WTC11 (cell line): ENCODE results near the gene LDLRAD4. TPM values are rescaled to one million over a fixed set of nuclear protein-coding genes. Genes with fewer than 3 reads are reported as not detected.

Source experiments
- ATAC-seq: fragments of 200-7000 bp; cut with Tn5 transposase; 2 replicates; pipeline ENCODE4 v1.10.0; 2021; ENCODE audit warnings: mild to moderate bottlenecking, moderate library complexity
- CTCF ChIA-PET: fragments of 300-600 bp; sonication (Branson Sonifier 250); formaldehyde crosslinking; loops from one replicate; lab custom pipeline; 2021; ENCODE audit warnings: antibody characterized with exemption; lab: Charles Lee
- POLR2A ChIA-PET: fragments of 350-600 bp; sonication (Branson Sonifier 250); formaldehyde crosslinking; loops from one replicate; lab custom pipeline; 2021; ENCODE audit warnings: antibody characterized with exemption; lab: Charles Lee
- DNase-seq: peaks from one replicate; pipeline ENCODE4 v3.0.0; 2021; ENCODE audit warnings: low spot score
- H3K27ac Mint-ChIP-seq: 2 replicates; pipeline ENCODE4 v1.8.0; 2021; ENCODE audit warnings: mixed read lengths
- H3K27me3 Mint-ChIP-seq: 2 replicates; pipeline ENCODE4 v1.8.0; 2021; ENCODE audit warnings: low read depth, mild to moderate bottlenecking, moderate library complexity, mixed read lengths
- H3K36me3 Mint-ChIP-seq: 2 replicates; pipeline ENCODE4 v1.8.0; 2021; ENCODE audit warnings: mixed read lengths
- H3K4me1 Mint-ChIP-seq: 2 replicates; pipeline ENCODE4 v1.8.0; 2022; ENCODE audit warnings: mixed read lengths
- H3K4me3 Mint-ChIP-seq: 2 replicates; pipeline ENCODE4 v1.8.0; 2021; ENCODE audit warnings: mild to moderate bottlenecking, moderate library complexity, mixed read lengths
- H3K9me3 Mint-ChIP-seq: 2 replicates; pipeline ENCODE4 v1.8.0; 2021; ENCODE audit warnings: mixed read lengths
- ATF3 ChIP-seq: sonication (generic); formaldehyde crosslinking; conservative IDR thresholded peaks from 2 replicates; pipeline ENCODE4 v1.8.1; 2022; ENCODE audit warnings: mild to moderate bottlenecking, missing genetic modification reagents
- CREB1 ChIP-seq: sonication (generic); formaldehyde crosslinking; IDR thresholded peaks from 2 replicates; pipeline ENCODE4 v1.8.0; 2023; ENCODE audit warnings: mild to moderate bottlenecking, missing genetic modification reagents
- CREM ChIP-seq: sonication (generic); formaldehyde crosslinking; IDR thresholded peaks from 2 replicates; pipeline ENCODE4 v1.8.1; 2022; ENCODE audit warnings: mild to moderate bottlenecking, missing genetic modification reagents, moderate library complexity
- ELF4 ChIP-seq: sonication (generic); formaldehyde crosslinking; IDR thresholded peaks from 2 replicates; pipeline ENCODE4 v1.8.1; 2022; ENCODE audit warnings: low read depth, mild to moderate bottlenecking, moderate library complexity, missing genetic modification reagents
- FOXK1 ChIP-seq: sonication (generic); formaldehyde crosslinking; IDR thresholded peaks from 2 replicates; pipeline ENCODE4 v1.8.0; 2022; ENCODE audit warnings: mild to moderate bottlenecking, moderate library complexity, missing genetic modification reagents
- GRHL2 ChIP-seq: fragments of 250-450 bp; sonication (Bioruptor Pico); IDR thresholded peaks from 2 replicates; pipeline ENCODE4 v1.8.0; 2022; ENCODE audit warnings: mild to moderate bottlenecking, moderate library complexity; ENCODE audit not compliant: insufficient replicate concordance, severe bottlenecking
- HMGXB4 ChIP-seq: sonication (generic); formaldehyde crosslinking; IDR thresholded peaks from 2 replicates; pipeline ENCODE4 v1.8.1; 2023; ENCODE audit warnings: mild to moderate bottlenecking, moderate library complexity, missing genetic modification reagents
- JUN ChIP-seq: sonication (generic); formaldehyde crosslinking; IDR thresholded peaks from 2 replicates; pipeline ENCODE4 v1.8.0; 2023; ENCODE audit warnings: mild to moderate bottlenecking, missing genetic modification reagents
- MAX ChIP-seq: sonication (generic); formaldehyde crosslinking; IDR thresholded peaks from 2 replicates; pipeline ENCODE4 v1.8.0; 2022; ENCODE audit warnings: mild to moderate bottlenecking, missing genetic modification reagents
- MLX ChIP-seq: sonication (generic); formaldehyde crosslinking; IDR thresholded peaks from 2 replicates; pipeline ENCODE4 v1.8.1; 2023; ENCODE audit warnings: mild to moderate bottlenecking, missing genetic modification reagents, moderate library complexity
- NR1H2 ChIP-seq: sonication (generic); formaldehyde crosslinking; IDR thresholded peaks from 2 replicates; pipeline ENCODE4 v1.9.0; 2021; ENCODE audit warnings: mild to moderate bottlenecking, moderate library complexity, missing genetic modification reagents
- NR3C1 ChIP-seq: sonication (generic); formaldehyde crosslinking; conservative IDR thresholded peaks from 2 replicates; pipeline ENCODE4 v1.8.1; 2023; ENCODE audit warnings: low read depth, mild to moderate bottlenecking, missing genetic modification reagents
- RELA ChIP-seq: sonication (generic); formaldehyde crosslinking; IDR thresholded peaks from 2 replicates; pipeline ENCODE4 v1.8.1; 2022; ENCODE audit warnings: missing genetic modification reagents, mild to moderate bottlenecking, borderline replicate concordance
- RORB ChIP-seq: fragments of 250-450 bp; sonication (Bioruptor Pico); IDR thresholded peaks from 2 replicates; pipeline ENCODE4 v1.9.0; 2021; ENCODE audit warnings: mild to moderate bottlenecking
- SOX15 ChIP-seq: fragments of 250-450 bp; sonication (Bioruptor Pico); IDR thresholded peaks from 2 replicates; pipeline ENCODE4 v1.9.0; 2021; ENCODE audit warnings: mild to moderate bottlenecking
- TEAD1 ChIP-seq: sonication (generic); formaldehyde crosslinking; IDR thresholded peaks from 2 replicates; pipeline ENCODE4 v1.8.0; 2022; ENCODE audit warnings: mild to moderate bottlenecking, missing genetic modification reagents
- TP53 ChIP-seq: sonication (generic); formaldehyde crosslinking; IDR thresholded peaks from 2 replicates; pipeline ENCODE4 v1.8.1; 2023; ENCODE audit warnings: mild to moderate bottlenecking, missing genetic modification reagents
- ZBTB21 ChIP-seq: sonication (generic); formaldehyde crosslinking; IDR thresholded peaks from 2 replicates; pipeline ENCODE4 v1.8.1; 2023; ENCODE audit warnings: mild to moderate bottlenecking, missing genetic modification reagents, borderline replicate concordance
- ZBTB43 ChIP-seq: sonication (generic); formaldehyde crosslinking; IDR thresholded peaks from 2 replicates; pipeline ENCODE4 v1.8.1; 2023; ENCODE audit warnings: mild to moderate bottlenecking, missing genetic modification reagents
- ZNF121 ChIP-seq: sonication (generic); formaldehyde crosslinking; IDR thresholded peaks from 2 replicates; pipeline ENCODE4 v1.8.0; 2023; ENCODE audit warnings: missing genetic modification reagents
- ZNF317 ChIP-seq: sonication (generic); formaldehyde crosslinking; IDR thresholded peaks from 2 replicates; pipeline ENCODE4 v1.8.1; 2023; ENCODE audit warnings: low read depth, mild to moderate bottlenecking, moderate library complexity, missing genetic modification reagents, borderline replicate concordance
- ZNF416 ChIP-seq: fragments of 250-450 bp; sonication (Bioruptor Pico); IDR thresholded peaks from 2 replicates; pipeline ENCODE4 v1.9.0; 2021; ENCODE audit warnings: mild to moderate bottlenecking, inconsistent platforms
- ZNF425 ChIP-seq: fragments of 250-450 bp; sonication (Bioruptor Pico); conservative IDR thresholded peaks from 2 replicates; pipeline ENCODE4 v1.9.0; 2021; ENCODE audit warnings: mild to moderate bottlenecking
- total RNA-seq: library from RNA; stranded (reverse); gene quantifications from 3 replicates; pipeline ENCODE4 v1.2.3, GENCODE V29; 2021

The LDLRAD4 gene
- total RNA-seq, 1 experiment from 2014 or later: 6.2 TPM

GRCh38 chr18:13279181-13280069, 60.9 kb downstream of the LDLRAD4 start:
- H3K4me1 Mint-ChIP-seq: peaks cover 15% of the 10 kb centered on the region; the same call in 1 of the 2 replicates
- H3K4me3 Mint-ChIP-seq: no peak overlapping the region
- H3K27me3 Mint-ChIP-seq: no peaks in the 10 kb centered on the region
- TF ChIP-seq TEAD1 (CRISPR knock-in tag) (no peak), TP53 (CRISPR knock-in tag) (no peak), HMGXB4 (no peak), MAX (CRISPR knock-in tag) (no peak), JUN (CRISPR knock-in tag) (no peak), ZNF416 (no peak), NR1H2 (no peak), RELA (no peak), ZBTB21 (CRISPR knock-in tag) (no peak), ELF4 (CRISPR knock-in tag) (no peak), FOXK1 (CRISPR knock-in tag) (no peak)
- H3K9me3 Mint-ChIP-seq: peaks cover 11% of the 10 kb centered on the region; the same call in 1 of the 2 replicates
- no peak for ATAC-seq
- H3K36me3 Mint-ChIP-seq: 0 out of 2 replicates have a peak, but pooled peaks cover 6% of the 10 kb centered on the region
- no peak for DNase-seq
- H3K27ac Mint-ChIP-seq: no peak overlapping the region
- POLR2A ChIA-PET: no interaction called here
- CTCF ChIA-PET: interaction anchor here (0.8 to 1.0 kb wide), 2 partner anchors 11 to 120 kb away, joined by 3 read pairs; no protein-coding TSS in a partner anchor

GRCh38 chr18:13280070-13280795, 61.7 kb downstream of the LDLRAD4 start:
- Mint-ChIP-seq H3K27me3 (no peaks in the 10 kb centered on the region), H3K4me1 (peaks cover 15% of the 10 kb centered on the region; the same call in 1 of the 2 replicates), H3K9me3 (peaks cover 11% of the 10 kb centered on the region; the same call in 1 of the 2 replicates), H3K27ac (peak overlapping the region; percentile 26; the same call in 1 of the 2 replicates), H3K36me3 (0 out of 2 replicates have a peak, but pooled peaks cover 6% of the 10 kb centered on the region), H3K4me3 (no peak overlapping the region)
- peak; percentile 58; the same call in 1 of the 2 replicates for ATAC-seq
- DNase-seq: no peak
- ChIA-PET POLR2A (no interaction called here), CTCF (no interaction called here)
- TF ChIP-seq MLX (no peak), ZNF425 (CRISPR knock-in tag) (no peak), ZBTB43 (CRISPR knock-in tag) (no peak), HMGXB4 (no peak), CREB1 (CRISPR knock-in tag) (no peak), GRHL2 (no peak), RELA (no peak), NR3C1 (no peak), SOX15 (no peak), ZNF121 (no peak), ATF3 (CRISPR knock-in tag) (no peak), ZNF317 (CRISPR knock-in tag) (no peak), CREM (CRISPR knock-in tag) (no peak), RORB (CRISPR knock-in tag) (no peak)
